Spinal cord (tissue), 4 donors: ENCODE measurements around the gene OR2M2. TPM values are rescaled to one million over a fixed set of nuclear protein-coding genes. Genes with fewer than 3 reads are reported as not detected.

ENCODE experiments used
- polyA plus RNA-seq, 2 donors: library from polyadenylated mRNA; unstranded; fragments of 120-200 nt; gene quantifications; one replicate each; pipeline ENCODE4 v1.2.1, GENCODE V29; 2013; ENCODE audit not compliant: insufficient read length in 2 of 2
- total RNA-seq, 2 donors: library from RNA; depleted of rRNA in 1 of 2; stranded (reverse); fragments of 120-200 nt in 1 of 2; fragments of >200 nt in 1 of 2; gene quantifications; one replicate each; pipeline versions ENCODE4 v1.2.3 to v1.2.4, GENCODE V29; 2013 to 2014

OR2M2 gene
- total and polyA plus RNA-seq, 4 donors: 0.17 to 0.40 TPM; not detected in 2

Other genes with a start within 250 kb of the OR2M2 start
- gene OR2AJ1, start 249.9 kb upstream of the OR2M2 start, total RNA-seq: under 1 TPM in 1 of 2 donors, not detected in 1; 0.10 TPM
- not detected for gene OR2AJ1, start 249.9 kb upstream of the OR2M2 start, polyA plus RNA-seq
- 1 to 10 TPM in 1 of 2 donors, under 1 TPM in 1; 0.44 to 1.2 TPM for gene OR2L8, start 226.0 kb upstream of the OR2M2 start, total RNA-seq
- not detected for gene OR2L8, start 226.0 kb upstream of the OR2M2 start, polyA plus RNA-seq
- gene OR2AK2, start 209.6 kb upstream of the OR2M2 start, total RNA-seq: 1 to 10 TPM in 1 of 2 donors, under 1 TPM in 1; 0.44 to 1.1 TPM
- gene OR2AK2, start 209.6 kb upstream of the OR2M2 start, polyA plus RNA-seq: not detected
- under 1 TPM; 0.17 to 0.89 TPM for gene OR2L5, start 161.2 kb upstream of the OR2M2 start, total RNA-seq
- under 1 TPM in 1 of 2 donors, not detected in 1; 0.09 TPM for gene OR2L5, start 161.2 kb upstream of the OR2M2 start, polyA plus RNA-seq
- under 1 TPM; 0.39 to 0.50 TPM for gene OR2L2, start 144.8 kb upstream of the OR2M2 start, total RNA-seq
- under 1 TPM; 0.27 to 0.44 TPM for gene OR2L2, start 144.8 kb upstream of the OR2M2 start, polyA plus RNA-seq
- under 1 TPM; 0.11 to 0.79 TPM for gene OR2L3, start 128.0 kb upstream of the OR2M2 start, total RNA-seq
- under 1 TPM; 0.24 to 0.42 TPM for gene OR2L3, start 128.0 kb upstream of the OR2M2 start, polyA plus RNA-seq
- 1 to 10 TPM in 1 of 2 donors, under 1 TPM in 1; 0.94 to 2.6 TPM for gene OR2L13, start 79.6 kb upstream of the OR2M2 start, total RNA-seq
- 1 to 10 TPM; 5.8 to 6.4 TPM for gene OR2L13, start 79.6 kb upstream of the OR2M2 start, polyA plus RNA-seq
- not detected for gene OR2M5, start 29.7 kb upstream of the OR2M2 start, total RNA-seq
- not detected for gene OR2M5, start 29.7 kb upstream of the OR2M2 start, polyA plus RNA-seq
- under 1 TPM; 0.06 to 0.40 TPM for gene OR2M3, start 22.4 kb downstream of the OR2M2 start, total RNA-seq
- gene OR2M3, start 22.4 kb downstream of the OR2M2 start, polyA plus RNA-seq: under 1 TPM; 0.05 to 0.08 TPM
- gene OR2M4, start 56.6 kb downstream of the OR2M2 start, total RNA-seq: under 1 TPM; 0.11 to 0.40 TPM
- gene OR2M4, start 56.6 kb downstream of the OR2M2 start, polyA plus RNA-seq: under 1 TPM; 0.17 to 0.39 TPM
- under 1 TPM in 1 of 2 donors, not detected in 1; 0.11 TPM for gene OR2T33, start 103.2 kb downstream of the OR2M2 start, total RNA-seq
- gene OR2T33, start 103.2 kb downstream of the OR2M2 start, polyA plus RNA-seq: under 1 TPM; 0.24 to 0.41 TPM
- gene OR2T12, start 128.6 kb downstream of the OR2M2 start, total RNA-seq: not detected
- gene OR2T12, start 128.6 kb downstream of the OR2M2 start, polyA plus RNA-seq: under 1 TPM in 1 of 2 donors, not detected in 1; 0.05 TPM
- gene OR2M7, start 149.7 kb downstream of the OR2M2 start, total RNA-seq: not detected
- gene OR2M7, start 149.7 kb downstream of the OR2M2 start, polyA plus RNA-seq: not detected
- not detected for gene OR14C36, start 174.0 kb downstream of the OR2M2 start, total RNA-seq
- gene OR14C36, start 174.0 kb downstream of the OR2M2 start, polyA plus RNA-seq: not detected
- gene OR2T4, start 186.8 kb downstream of the OR2M2 start, total RNA-seq: not detected
- gene OR2T4, start 186.8 kb downstream of the OR2M2 start, polyA plus RNA-seq: not detected
- under 1 TPM in 1 of 2 donors, not detected in 1; 0.20 TPM for gene OR2T6, start 200.9 kb downstream of the OR2M2 start, total RNA-seq
- under 1 TPM; 0.10 to 0.12 TPM for gene OR2T6, start 200.9 kb downstream of the OR2M2 start, polyA plus RNA-seq
- gene OR2T1, start 228.2 kb downstream of the OR2M2 start, total RNA-seq: not detected
- gene OR2T1, start 228.2 kb downstream of the OR2M2 start, polyA plus RNA-seq: not detected